Measurements from ENCODE around the gene ZMYM5.
"Not testable (repeated sequence)": the region's sequence is repeated elsewhere in the genome, so short reads cannot be mapped to it uniquely, and the experiment has no call there.

Gene ZMYM5

GRCh38 chr13:19822673-19823072 lies 40.8 kb downstream of the ZMYM5 start:
- Histone ChIP-seq H3K36me3 (ENCODE audit: control insufficient read depth in 4 of 4, insufficient read depth in 4 of 4, low read length in 3 of 4) (peaks cover 7 to 47% (median 21%) of the 10 kb centered on the region in 4 experiments), H3K27ac (ENCODE audit: insufficient read depth in 1 of 2, low read depth in 1 of 2, low read length in 2 of 2, poor library complexity in 1 of 2, severe bottlenecking in 2 of 2) (no peak overlapping the region), H3K9me3 (ENCODE audit: control extremely low read depth in 1 of 5, control insufficient read depth in 4 of 5, insufficient read depth in 2 of 5, low read depth in 1 of 5, low read length in 4 of 5) (no peaks in the 10 kb centered on the region), H3K4me1 (ENCODE audit: control extremely low read depth in 1 of 4, control insufficient read depth in 4 of 4, insufficient read depth in 4 of 4, low read length in 3 of 4) (no peaks in the 10 kb centered on the region), H3K27me3 (replicated peaks in 2 of 5; ENCODE audit: control insufficient read depth in 4 of 5, insufficient read depth in 5 of 5, low read length in 4 of 5) (no peaks in the 10 kb centered on the region), H3K4me3 (ENCODE audit: control insufficient read depth in 1 of 7, extremely low read depth in 1 of 7, insufficient read depth in 4 of 7, low read depth in 2 of 7, low read length in 6 of 7) (no peak overlapping the region)
- ChIA-PET CTCF (no interaction called here), POLR2A (no interaction called here)
- DNase-seq = no peak
- 100% methylated on average over 2 of the region's 3 CpGs for WGBS (ENCODE audit: insufficient coverage)

GRCh38 chr13:19818223-19818842 lies 45.1 kb downstream of the ZMYM5 start:
- H3K27ac ChIP-seq (ENCODE audit: insufficient read depth in 1 of 2, low read depth in 1 of 2, low read length in 2 of 2, poor library complexity in 1 of 2, severe bottlenecking in 2 of 2) = no peak overlapping the region
- no peaks in the 10 kb centered on the region for H3K9me3 ChIP-seq (ENCODE audit: control extremely low read depth in 1 of 5, control insufficient read depth in 4 of 5, insufficient read depth in 2 of 5, low read depth in 1 of 5, low read length in 4 of 5)
- POLR2A ChIA-PET = interaction anchor here (0.5 kb wide), 1 partner anchor 11 kb away, joined by 8 read pairs; no protein-coding TSS in a partner anchor
- no peaks in the 10 kb centered on the region for H3K27me3 ChIP-seq (replicated peaks in 2 of 5; ENCODE audit: control insufficient read depth in 4 of 5, insufficient read depth in 5 of 5, low read length in 4 of 5)
- H3K4me1 ChIP-seq (ENCODE audit: control extremely low read depth in 1 of 4, control insufficient read depth in 4 of 4, insufficient read depth in 4 of 4, low read length in 3 of 4) = no peaks in the 10 kb centered on the region
- peaks cover 3 to 37% (median 18%) of the 10 kb centered on the region in 4 experiments for H3K36me3 ChIP-seq (ENCODE audit: control insufficient read depth in 4 of 4, insufficient read depth in 4 of 4, low read length in 3 of 4)
- peak; percentile 22 to 42 (median 36) for DNase-seq
- CTCF ChIA-PET = no interaction called here
- no peak overlapping the region for H3K4me3 ChIP-seq (ENCODE audit: control insufficient read depth in 1 of 7, extremely low read depth in 1 of 7, insufficient read depth in 4 of 7, low read depth in 2 of 7, low read length in 6 of 7)
- 93% methylated on average over 26 of the region's 27 CpGs for WGBS (ENCODE audit: insufficient coverage)

- 97% methylated on average over 7 of the region's 7 CpGs for WGBS (ENCODE audit: insufficient coverage)
- peaks cover 3 to 32% (median 16%) of the 10 kb centered on the region in 4 experiments for H3K36me3 ChIP-seq (ENCODE audit: control insufficient read depth in 4 of 4, insufficient read depth in 4 of 4, low read length in 3 of 4)
- DNase-seq = no peak
- H3K27me3 ChIP-seq (replicated peaks in 2 of 5; ENCODE audit: control insufficient read depth in 4 of 5, insufficient read depth in 5 of 5, low read length in 4 of 5) = no peaks in the 10 kb centered on the region
- no peak overlapping the region for H3K27ac ChIP-seq (ENCODE audit: insufficient read depth in 1 of 2, low read depth in 1 of 2, low read length in 2 of 2, poor library complexity in 1 of 2, severe bottlenecking in 2 of 2)
- no peaks in the 10 kb centered on the region for H3K4me1 ChIP-seq (ENCODE audit: control extremely low read depth in 1 of 4, control insufficient read depth in 4 of 4, insufficient read depth in 4 of 4, low read length in 3 of 4)
- CTCF ChIA-PET = no interaction called here
- no peaks in the 10 kb centered on the region for H3K9me3 ChIP-seq (ENCODE audit: control extremely low read depth in 1 of 5, control insufficient read depth in 4 of 5, insufficient read depth in 2 of 5, low read depth in 1 of 5, low read length in 4 of 5)
- H3K4me3 ChIP-seq (ENCODE audit: control insufficient read depth in 1 of 7, extremely low read depth in 1 of 7, insufficient read depth in 4 of 7, low read depth in 2 of 7, low read length in 6 of 7) = no peak overlapping the region
- POLR2A ChIA-PET = no interaction called here
Observed at GRCh38 chr13:19817510-19818158, 45.8 kb downstream of the ZMYM5 start.

- H3K27me3 ChIP-seq (replicated peaks in 2 of 5; ENCODE audit: control insufficient read depth in 4 of 5, insufficient read depth in 5 of 5, low read length in 4 of 5) = no peaks in the 10 kb centered on the region
- no peaks in the 10 kb centered on the region for H3K4me1 ChIP-seq (ENCODE audit: control extremely low read depth in 1 of 4, control insufficient read depth in 4 of 4, insufficient read depth in 4 of 4, low read length in 3 of 4)
- no peak overlapping the region for H3K27ac ChIP-seq (ENCODE audit: insufficient read depth in 1 of 2, low read depth in 1 of 2, low read length in 2 of 2, poor library complexity in 1 of 2, severe bottlenecking in 2 of 2)
- peaks cover 3 to 31% (median 16%) of the 10 kb centered on the region in 4 experiments for H3K36me3 ChIP-seq (ENCODE audit: control insufficient read depth in 4 of 4, insufficient read depth in 4 of 4, low read length in 3 of 4)
- ChIA-PET CTCF (no interaction called here), POLR2A (no interaction called here)
- 95% methylated on average over 5 of the region's 10 CpGs for WGBS (ENCODE audit: insufficient coverage)
- no peak for DNase-seq
- no peaks in the 10 kb centered on the region for H3K9me3 ChIP-seq (ENCODE audit: control extremely low read depth in 1 of 5, control insufficient read depth in 4 of 5, insufficient read depth in 2 of 5, low read depth in 1 of 5, low read length in 4 of 5)
- H3K4me3 ChIP-seq (ENCODE audit: control insufficient read depth in 1 of 7, extremely low read depth in 1 of 7, insufficient read depth in 4 of 7, low read depth in 2 of 7, low read length in 6 of 7) = no peak overlapping the region
Observed at GRCh38 chr13:19817106-19817505, 46.3 kb downstream of the ZMYM5 start.

- H3K4me3 ChIP-seq (ENCODE audit: control insufficient read depth in 1 of 7, extremely low read depth in 1 of 7, insufficient read depth in 4 of 7, low read depth in 2 of 7, low read length in 6 of 7); H3K9me3 ChIP-seq (ENCODE audit: control extremely low read depth in 1 of 5, control insufficient read depth in 4 of 5, insufficient read depth in 2 of 5, low read depth in 1 of 5, low read length in 4 of 5); POLR2A ChIA-PET; H3K27me3 ChIP-seq (replicated peaks in 2 of 5; ENCODE audit: control insufficient read depth in 4 of 5, insufficient read depth in 5 of 5, low read length in 4 of 5); CTCF ChIA-PET; DNase-seq; H3K4me1 ChIP-seq (ENCODE audit: control extremely low read depth in 1 of 4, control insufficient read depth in 4 of 4, insufficient read depth in 4 of 4, low read length in 3 of 4); H3K27ac ChIP-seq (ENCODE audit: insufficient read depth in 1 of 2, low read depth in 1 of 2, low read length in 2 of 2, poor library complexity in 1 of 2, severe bottlenecking in 2 of 2): not testable (repeated sequence)
- WGBS (ENCODE audit: insufficient coverage) = 100% methylated on average over 1 of the region's 2 CpGs
- peaks cover 8 to 29% (median 16%) of the 10 kb centered on the region in 4 experiments for H3K36me3 ChIP-seq (ENCODE audit: control insufficient read depth in 4 of 4, insufficient read depth in 4 of 4, low read length in 3 of 4)
Observed at GRCh38 chr13:19815842-19816241, 47.6 kb downstream of the ZMYM5 start.

GRCh38 chr13:19810996-19811881 lies 52.2 kb downstream of the ZMYM5 start:
- H3K4me1 ChIP-seq (ENCODE audit: control extremely low read depth in 1 of 4, control insufficient read depth in 4 of 4, insufficient read depth in 4 of 4, low read length in 3 of 4) = no peaks in the 10 kb centered on the region
- no peak overlapping the region for H3K27ac ChIP-seq (ENCODE audit: insufficient read depth in 1 of 2, low read depth in 1 of 2, low read length in 2 of 2, poor library complexity in 1 of 2, severe bottlenecking in 2 of 2)
- DNase-seq = no peak
- H3K27me3 ChIP-seq (replicated peaks in 2 of 5; ENCODE audit: control insufficient read depth in 4 of 5, insufficient read depth in 5 of 5, low read length in 4 of 5) = no peaks in the 10 kb centered on the region
- no peak overlapping the region for H3K4me3 ChIP-seq (ENCODE audit: control insufficient read depth in 1 of 7, extremely low read depth in 1 of 7, insufficient read depth in 4 of 7, low read depth in 2 of 7, low read length in 6 of 7)
- ChIA-PET CTCF (interaction anchor here (0.8 kb wide), 1 partner anchor 39 kb away, joined by 3 read pairs; no protein-coding TSS in a partner anchor), POLR2A (no interaction called here)
- H3K36me3 ChIP-seq (ENCODE audit: control insufficient read depth in 4 of 4, insufficient read depth in 4 of 4, low read length in 3 of 4) = peaks cover 0 to 7% (median 4%) of the 10 kb centered on the region in 4 experiments
- WGBS (ENCODE audit: insufficient coverage) = 96% methylated on average over 6 of the region's 7 CpGs
- peaks cover 0 to 6% (median 2%) of the 10 kb centered on the region in 5 experiments for H3K9me3 ChIP-seq (ENCODE audit: control extremely low read depth in 1 of 5, control insufficient read depth in 4 of 5, insufficient read depth in 2 of 5, low read depth in 1 of 5, low read length in 4 of 5)
